BLaER1 treated with 17β-estradiol and CSF1 and Interleukin-3, amounts not matched to agents 10 nM and 100 nM (cell line): ENCODE results near the gene GPRC5C.
A peak's percentile ranks its signal among the peaks of the same experiment; 100 is the strongest.
"Not testable (repeated sequence)": the region's sequence is repeated elsewhere in the genome, so short reads cannot be mapped to it uniquely, and the experiment has no call there.

Source experiments
- H3K27ac ChIP-seq, 11 experiments: shearing (Covaris generic); formaldehyde crosslinking; 2 replicates each; pipeline ENCODE4 v1.8.1; 2022
- H3K27me3 ChIP-seq, 11 experiments: shearing (Covaris generic); formaldehyde crosslinking; 2 replicates each; pipeline ENCODE4 v1.8.1; 2022
- H3K36me3 ChIP-seq, 11 experiments: shearing (Covaris generic); formaldehyde crosslinking; 2 replicates each; pipeline ENCODE4 v1.8.1; 2022
- H3K4me1 ChIP-seq, 10 experiments: shearing (Covaris generic); formaldehyde crosslinking; 2 replicates each; pipeline ENCODE4 v1.8.1; 2022
- H3K4me2 ChIP-seq, 11 experiments: shearing (Covaris generic); formaldehyde crosslinking; 2 replicates each; pipeline ENCODE4 v1.8.1; 2022
- H3K4me3 ChIP-seq, 10 experiments: shearing (Covaris generic); formaldehyde crosslinking; 2 replicates each; pipeline ENCODE4 v1.8.1; 2022
- H3K9ac ChIP-seq, 11 experiments: shearing (Covaris generic); formaldehyde crosslinking; 2 replicates each; pipeline ENCODE4 v1.8.1; 2022
- H3K9me3 ChIP-seq, 11 experiments: shearing (Covaris generic); formaldehyde crosslinking; replicated peaks in 1 of 11; 2 replicates each; pipeline ENCODE4 v1.8.1; 2022
- H4K20me1 ChIP-seq, 11 experiments: shearing (Covaris generic); formaldehyde crosslinking; 2 replicates each; pipeline ENCODE4 v1.8.1; 2022
- Cebpa-rat ChIP-seq, 11 experiments: shearing (Covaris generic); IDR thresholded peaks; 2 replicates each; pipeline ENCODE4 v1.8.1; 2022

Gene GPRC5C

DNA sequence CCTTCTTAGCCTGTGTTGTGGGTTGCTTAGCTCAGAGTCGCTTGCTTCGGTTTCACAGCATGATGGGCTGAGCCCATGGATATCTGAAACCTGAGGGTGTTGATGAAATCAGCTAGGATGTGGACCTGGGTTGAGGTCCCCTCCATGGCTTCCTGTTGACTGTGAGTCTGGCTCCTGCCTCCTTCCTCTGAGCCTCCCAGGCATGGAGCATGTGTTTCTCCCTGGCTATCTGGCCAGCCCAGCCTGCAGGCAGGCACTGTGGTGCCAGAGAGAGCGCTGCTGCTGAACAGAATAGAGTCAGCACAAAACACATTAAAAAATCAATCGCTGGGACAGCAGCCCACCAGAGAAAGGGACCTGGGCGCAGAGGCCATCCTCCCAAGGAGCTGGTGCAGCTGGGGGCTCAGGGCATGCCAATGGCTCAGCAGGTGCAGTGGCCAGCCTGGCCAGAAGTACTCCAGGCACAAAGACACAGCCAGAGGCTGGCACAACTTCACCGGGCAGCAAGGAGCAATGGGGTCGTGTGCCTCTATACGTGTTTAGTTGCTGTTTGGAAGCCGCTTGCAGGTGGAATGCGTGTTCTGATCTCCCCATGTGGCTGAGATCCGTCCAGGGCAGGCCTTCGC is 28.3 kb upstream of the GPRC5C start:
- no peaks in the 10 kb centered on the region for H3K36me3 ChIP-seq
- peaks cover 0 to 7% (median 0%) of the 10 kb centered on the region in 11 experiments; a peak in 1 of 22 replicates for H3K9me3 ChIP-seq
- peaks cover 0 to 15% (median 9%) of the 10 kb centered on the region in 10 experiments; a peak in 9 of 20 replicates for H3K4me1 ChIP-seq
- no peaks in the 10 kb centered on the region for H3K27me3 ChIP-seq
- TF ChIP-seq Cebpa-rat (IDR thresholded peaks at IDR 0.05): no peak
- H3K9ac ChIP-seq: no peak overlapping the region
- no peaks in the 10 kb centered on the region for H4K20me1 ChIP-seq
- H3K27ac ChIP-seq: no peak overlapping the region
- peak overlapping the region in 3 of 11 experiments; percentile 18 to 54 (median 35); a peak in 4 of 22 replicates for H3K4me2 ChIP-seq
- no peak overlapping the region for H3K4me3 ChIP-seq

DNA sequence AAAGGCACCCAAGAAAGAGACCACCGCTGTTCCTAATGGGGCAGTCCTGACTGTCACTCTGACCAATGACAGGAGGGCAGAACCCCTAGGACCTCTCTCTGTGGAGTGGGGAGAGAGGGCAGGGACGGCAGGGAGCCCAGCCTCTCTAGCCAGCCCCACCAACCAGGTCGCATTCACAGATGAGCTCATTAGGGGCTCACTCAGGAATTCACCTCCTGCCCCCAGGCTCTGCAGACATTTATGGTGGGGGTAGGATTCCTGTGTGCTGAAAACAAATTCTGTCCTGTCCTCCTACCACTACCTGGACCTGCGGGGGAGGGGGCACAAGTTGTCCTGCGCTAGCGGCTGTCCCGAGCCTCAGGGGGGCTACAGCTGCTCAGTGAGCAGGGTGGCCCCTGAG is 27.7 kb upstream of the GPRC5C start:
- no peak overlapping the region for H3K27ac ChIP-seq
- H3K4me3 ChIP-seq: no peak overlapping the region
- H3K27me3 ChIP-seq: no peaks in the 10 kb centered on the region
- H4K20me1 ChIP-seq: no peaks in the 10 kb centered on the region
- H3K4me1 ChIP-seq: peaks cover 0 to 19% (median 10%) of the 10 kb centered on the region in 10 experiments; a peak in 10 of 20 replicates
- peaks cover 0 to 7% (median 0%) of the 10 kb centered on the region in 11 experiments; a peak in 1 of 22 replicates for H3K9me3 ChIP-seq
- no peaks in the 10 kb centered on the region for H3K36me3 ChIP-seq
- H3K4me2 ChIP-seq: no peak overlapping the region
- no peak overlapping the region for H3K9ac ChIP-seq
- no peak for TF ChIP-seq Cebpa-rat (IDR thresholded peaks at IDR 0.05)

DNA sequence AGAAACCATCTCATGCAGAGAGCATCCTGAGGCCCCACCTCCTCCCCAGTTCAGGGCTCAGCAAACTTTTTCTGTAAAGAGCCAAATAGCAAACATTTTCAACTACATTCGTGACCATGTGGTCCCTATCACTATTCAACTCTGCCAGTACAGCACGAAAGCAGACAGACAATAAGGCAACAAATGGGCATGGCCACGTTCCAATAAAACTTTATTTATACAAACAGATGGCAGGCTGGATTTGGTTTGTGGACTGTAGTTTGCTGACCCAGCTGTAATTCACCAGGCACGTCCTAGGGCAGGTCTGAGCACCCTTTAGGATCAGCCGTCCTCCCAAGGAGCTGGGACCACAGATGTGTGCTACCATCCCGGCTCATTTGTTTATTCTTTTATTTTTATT is 27.1 kb upstream of the GPRC5C start:
- Histone ChIP-seq H3K4me3 (no peak overlapping the region), H3K9me3 (peaks cover 0 to 2% (median 0%) of the 10 kb centered on the region in 11 experiments; a peak in 1 of 22 replicates), H3K36me3 (no peaks in the 10 kb centered on the region), H3K4me2 (no peak overlapping the region), H3K27me3 (no peaks in the 10 kb centered on the region), H3K27ac (no peak overlapping the region), H3K9ac (no peak overlapping the region), H3K4me1 (peaks cover 5 to 25% (median 14%) of the 10 kb centered on the region in 10 experiments), H4K20me1 (no peaks in the 10 kb centered on the region)
- no peak for TF ChIP-seq Cebpa-rat (IDR thresholded peaks at IDR 0.05)

DNA sequence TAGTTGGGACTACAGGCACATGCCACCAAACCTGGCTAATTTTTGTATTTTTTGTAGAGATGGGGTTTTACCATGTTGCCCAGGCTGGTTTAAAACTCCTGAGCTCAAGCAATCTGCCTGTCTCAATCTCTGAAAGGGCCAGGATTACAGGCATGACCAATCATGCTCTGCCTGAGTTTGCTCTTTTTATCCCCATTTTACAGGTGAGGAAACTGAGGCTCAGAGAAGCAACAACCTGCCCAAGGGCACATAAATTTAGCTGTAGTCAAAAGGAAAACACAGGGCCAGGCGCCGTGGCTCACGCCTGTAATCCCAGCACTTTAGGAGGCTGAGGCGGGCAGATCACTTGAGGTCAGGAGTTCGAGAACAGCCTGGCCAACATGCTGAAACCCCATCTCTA is 26.6 kb upstream of the GPRC5C start:
- H3K27ac ChIP-seq, H3K4me2 ChIP-seq, H4K20me1 ChIP-seq, H3K9ac ChIP-seq, H3K27me3 ChIP-seq, H3K36me3 ChIP-seq, H3K4me3 ChIP-seq, H3K9me3 ChIP-seq: not testable (repeated sequence)
- H3K4me1 ChIP-seq: peaks cover 10 to 30% (median 19%) of the 10 kb centered on the region in 10 experiments

DNA sequence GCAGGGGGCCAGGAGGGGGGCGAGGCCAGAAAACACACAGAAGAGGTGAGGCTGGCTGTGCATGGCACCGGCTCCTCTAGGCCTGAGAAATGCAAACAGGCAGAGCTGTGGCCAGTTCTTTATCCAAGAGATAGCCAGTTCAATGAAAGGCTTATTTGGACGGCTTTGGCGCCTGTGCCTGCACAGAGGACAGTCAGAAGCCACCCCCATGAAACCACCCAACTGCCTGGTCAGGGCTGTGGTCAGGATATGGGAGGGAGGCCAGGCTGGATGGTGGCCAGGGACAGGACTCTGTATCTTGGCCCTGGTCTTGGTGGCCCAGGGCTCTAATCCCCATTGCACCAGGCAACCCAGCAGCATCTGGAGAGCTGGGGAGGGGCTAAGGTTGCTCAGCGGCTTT is 24.5 kb upstream of the GPRC5C start:
- Histone ChIP-seq H3K4me3 (no peak overlapping the region), H3K4me1 (peaks cover 13 to 32% (median 23%) of the 10 kb centered on the region in 10 experiments), H3K27ac (no peak overlapping the region), H3K4me2 (no peak overlapping the region; a peak in 1 of 22 replicates), H4K20me1 (no peaks in the 10 kb centered on the region; a peak in 1 of 22 replicates), H3K9ac (no peak overlapping the region), H3K9me3 (no peaks in the 10 kb centered on the region), H3K36me3 (no peaks in the 10 kb centered on the region), H3K27me3 (no peaks in the 10 kb centered on the region)
- no peak for TF ChIP-seq Cebpa-rat (IDR thresholded peaks at IDR 0.05)

DNA sequence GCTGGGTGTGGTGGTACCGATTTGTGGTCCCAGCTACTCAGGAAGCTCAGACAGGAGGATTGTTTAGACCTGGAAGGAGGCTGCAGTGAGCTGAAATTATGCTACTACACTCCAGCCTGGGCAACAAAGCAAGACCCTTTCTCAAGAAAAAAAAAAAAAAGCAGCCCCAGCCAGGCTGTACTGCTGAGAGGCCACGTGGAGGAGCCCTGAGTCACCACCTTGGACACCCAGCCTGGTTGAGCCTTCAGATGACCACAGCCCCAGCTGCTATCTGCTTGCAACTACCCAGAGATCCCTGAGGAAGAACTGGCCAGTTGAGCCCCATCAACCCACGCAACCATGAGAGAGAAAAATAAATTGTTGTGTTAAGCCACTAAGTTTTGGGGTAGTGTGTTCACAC is 23.6 kb upstream of the GPRC5C start:
- Histone ChIP-seq H3K27ac (no peak overlapping the region), H3K36me3 (no peaks in the 10 kb centered on the region), H3K27me3 (no peaks in the 10 kb centered on the region), H3K9me3 (no peaks in the 10 kb centered on the region), H3K4me2 (peak overlapping the region in 2 of 11 experiments; percentile 20 to 23; a peak in 1 of 22 replicates), H3K4me3 (no peak overlapping the region), H4K20me1 (no peaks in the 10 kb centered on the region; a peak in 1 of 22 replicates), H3K4me1 (peaks cover 13 to 32% (median 22%) of the 10 kb centered on the region in 10 experiments), H3K9ac (no peak overlapping the region)
- TF ChIP-seq Cebpa-rat (IDR thresholded peaks at IDR 0.05): no peak

DNA sequence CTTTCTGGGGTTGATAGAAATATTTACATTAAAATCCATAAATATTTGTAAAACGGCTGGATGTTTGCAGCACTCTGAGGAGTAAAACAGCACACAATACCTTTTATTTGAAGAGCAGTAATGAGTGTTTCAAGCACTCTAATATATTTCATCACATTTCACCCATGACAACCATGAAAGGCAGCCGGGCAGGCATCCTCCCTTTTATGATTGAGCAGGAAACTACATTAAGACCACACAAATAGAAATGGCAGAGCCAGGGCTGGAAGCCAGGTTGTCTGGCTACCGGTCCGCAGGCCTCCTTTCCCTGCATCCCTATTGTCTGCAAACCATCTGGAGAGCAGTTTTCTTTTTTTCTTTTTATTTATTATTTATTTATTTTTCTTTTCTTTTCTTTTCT is 23.1 kb upstream of the GPRC5C start:
- H3K27me3 ChIP-seq: no peaks in the 10 kb centered on the region
- no peak overlapping the region for H3K27ac ChIP-seq
- H3K4me1 ChIP-seq: peaks cover 13 to 26% (median 18%) of the 10 kb centered on the region in 10 experiments
- no peaks in the 10 kb centered on the region for H3K9me3 ChIP-seq
- peak overlapping the region in 1 of 11 experiments; percentile 20; a peak in 1 of 22 replicates for H3K4me2 ChIP-seq
- no peak overlapping the region for H3K9ac ChIP-seq
- no peak for TF ChIP-seq Cebpa-rat (IDR thresholded peaks at IDR 0.05)
- no peaks in the 10 kb centered on the region; a peak in 1 of 22 replicates for H4K20me1 ChIP-seq
- H3K36me3 ChIP-seq: no peaks in the 10 kb centered on the region
- H3K4me3 ChIP-seq: no peak overlapping the region

DNA sequence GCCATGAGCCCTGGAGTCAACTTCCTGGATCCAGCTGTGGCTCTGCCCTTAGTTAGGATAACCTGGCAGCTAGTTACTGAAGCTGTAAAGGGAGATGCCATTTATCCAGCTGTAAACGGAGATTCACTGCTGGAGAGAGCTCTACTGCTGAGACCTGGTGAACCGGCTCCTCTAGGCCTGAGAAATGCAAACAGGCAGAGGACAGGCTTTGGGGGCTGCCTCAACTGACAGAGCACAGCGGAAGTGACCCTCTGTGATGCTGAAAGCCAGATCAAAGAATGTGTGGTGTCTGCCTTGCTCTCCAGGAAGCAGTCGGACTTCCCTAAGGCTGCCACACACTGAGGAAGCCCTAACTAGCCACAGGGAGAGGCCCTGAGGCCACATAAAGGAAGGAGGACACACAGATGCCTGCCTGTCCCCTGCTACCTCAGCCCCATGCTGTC is 21.9 kb upstream of the GPRC5C start:
- H3K27me3 ChIP-seq: no peaks in the 10 kb centered on the region
- H3K4me3 ChIP-seq: no peak overlapping the region
- no peaks in the 10 kb centered on the region for H3K36me3 ChIP-seq
- peak overlapping the region in 7 of 11 experiments; percentile 4 to 40 (median 32); a peak in 9 of 22 replicates for H3K9ac ChIP-seq
- H3K4me2 ChIP-seq: peak overlapping the region; percentile 36 to 79 (median 59)
- H3K9me3 ChIP-seq: no peaks in the 10 kb centered on the region
- peak overlapping the region in 8 of 11 experiments; percentile 13 to 61 (median 32); a peak in 13 of 22 replicates for H3K27ac ChIP-seq
- H3K4me1 ChIP-seq: peaks cover 13 to 33% (median 24%) of the 10 kb centered on the region in 10 experiments
- H4K20me1 ChIP-seq: no peaks in the 10 kb centered on the region; a peak in 1 of 22 replicates
- TF ChIP-seq Cebpa-rat (IDR thresholded peaks at IDR 0.05): no peak

DNA sequence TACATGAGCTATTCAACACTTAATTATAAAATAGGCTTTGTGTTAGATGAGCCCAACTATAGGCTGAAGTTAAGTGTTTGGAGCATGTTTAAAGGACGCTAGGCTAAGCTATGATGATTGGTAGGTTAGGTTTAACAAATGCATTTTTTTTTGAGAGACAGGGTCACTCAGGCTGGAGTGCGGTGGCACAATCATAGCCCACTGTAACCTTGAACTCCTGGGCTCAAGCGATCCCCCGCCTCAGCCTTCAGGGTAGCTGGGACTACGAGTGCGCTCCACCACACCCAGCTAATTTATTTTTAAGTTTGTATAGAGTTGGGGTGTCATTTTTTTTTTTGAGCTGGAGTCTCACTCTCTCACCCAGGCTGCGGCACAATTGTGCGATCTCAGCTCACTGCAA is 19.3 kb upstream of the GPRC5C start:
- H4K20me1 ChIP-seq: no peaks in the 10 kb centered on the region; a peak in 1 of 22 replicates
- H3K4me2 ChIP-seq: no peak overlapping the region
- H3K9ac ChIP-seq: no peak overlapping the region
- no peaks in the 10 kb centered on the region for H3K27me3 ChIP-seq
- no peak overlapping the region for H3K4me3 ChIP-seq
- H3K36me3 ChIP-seq: no peaks in the 10 kb centered on the region
- TF ChIP-seq Cebpa-rat (IDR thresholded peaks at IDR 0.05): no peak
- H3K4me1 ChIP-seq: peaks cover 24 to 59% (median 45%) of the 10 kb centered on the region in 10 experiments
- H3K27ac ChIP-seq: no peak overlapping the region
- no peaks in the 10 kb centered on the region for H3K9me3 ChIP-seq

DNA sequence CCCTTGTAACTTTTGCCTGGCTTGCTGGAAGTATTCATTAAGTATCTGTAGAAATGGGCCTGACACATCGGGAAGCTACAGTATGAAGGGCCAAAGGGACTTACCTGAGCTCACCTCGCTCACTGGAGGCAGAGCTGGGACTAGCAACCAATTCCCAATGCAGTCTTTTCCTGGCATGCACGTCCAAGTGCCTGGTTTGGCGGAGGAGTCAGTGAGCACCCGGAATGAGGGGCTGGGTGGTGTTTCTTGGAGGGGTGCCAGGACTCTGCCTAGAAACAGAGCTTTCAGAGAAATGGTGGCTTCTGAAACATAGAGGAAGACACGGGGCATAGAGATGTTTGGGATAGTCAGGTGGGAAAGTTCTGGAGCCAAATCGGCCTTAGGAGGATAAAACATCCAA is 18.4 kb upstream of the GPRC5C start:
- H3K9ac ChIP-seq: no peak overlapping the region
- H3K27me3 ChIP-seq: no peaks in the 10 kb centered on the region
- peaks cover 33 to 64% (median 50%) of the 10 kb centered on the region in 10 experiments for H3K4me1 ChIP-seq
- H3K4me3 ChIP-seq: no peak overlapping the region
- H3K36me3 ChIP-seq: no peaks in the 10 kb centered on the region
- no peak overlapping the region for H3K4me2 ChIP-seq
- peaks cover 0 to 6% (median 0%) of the 10 kb centered on the region in 11 experiments; a peak in 1 of 22 replicates for H3K9me3 ChIP-seq
- H4K20me1 ChIP-seq: no peaks in the 10 kb centered on the region; a peak in 1 of 22 replicates
- H3K27ac ChIP-seq: no peak overlapping the region
- TF ChIP-seq Cebpa-rat (IDR thresholded peaks at IDR 0.05): no peak
